CD4-positive, alpha-beta T cell treated with Interleukin-12 subunit alpha and Interleukin-12 subunit beta, for 1 hour (primary cell): Measurements from ENCODE around the gene GOLT1A.
A peak's percentile ranks its signal among the peaks of the same experiment; 100 is the strongest.

ENCODE experiments used
- DNase-seq: peaks from one replicate; pipeline ENCODE4 v3.0.0-alpha.2; 2020

GOLT1A gene

GRCh38 chr1:204216880-204217647 lies 3.3 kb upstream of the GOLT1A start:
- no peak for DNase-seq

GRCh38 chr1:204216236-204216635 lies 2.4 kb upstream of the GOLT1A start:
- DNase-seq: no peak

- DNase-seq: no peak
Observed at GRCh38 chr1:204212715-204213114, 1.1 kb downstream of the GOLT1A start.

- DNase-seq: no peak
Observed at GRCh38 chr1:204211046-204211445, 2.7 kb downstream of the GOLT1A start.

GRCh38 chr1:204207136-204207616 lies 6.6 kb downstream of the GOLT1A start:
- peak; percentile 62 for DNase-seq

GRCh38 chr1:204206121-204206520 lies 7.7 kb downstream of the GOLT1A start:
- DNase-seq: no peak

GRCh38 chr1:204205486-204205885 lies 8.3 kb downstream of the GOLT1A start:
- DNase-seq: no peak

- no peak for DNase-seq
Observed at GRCh38 chr1:204204944-204205343, 8.8 kb downstream of the GOLT1A start.

GRCh38 chr1:204203206-204203767 lies 10.5 kb downstream of the GOLT1A start:
- DNase-seq: no peak

- DNase-seq: no peak
Observed at GRCh38 chr1:204202481-204202880, 11.3 kb downstream of the GOLT1A start.

- DNase-seq: no peak
Observed at GRCh38 chr1:204201348-204202040, 12.3 kb downstream of the GOLT1A start.

GRCh38 chr1:204199579-204199978 lies 14.2 kb downstream of the GOLT1A start:
- DNase-seq: no peak

GRCh38 chr1:204198348-204199340 lies 15.1 kb downstream of the GOLT1A start:
- no peak for DNase-seq

- DNase-seq: no peak
Observed at GRCh38 chr1:204197068-204197467, 16.7 kb downstream of the GOLT1A start.

- no peak for DNase-seq
Observed at GRCh38 chr1:204196068-204196795, 17.6 kb downstream of the GOLT1A start, which contains the start of gene KISS1. Gene KISS1, minus strand, starts transcription at chr1:204196491. Its CDS starts 3,615 bp downstream, at chr1:204192876.

- DNase-seq: no peak
Observed at GRCh38 chr1:204194771-204195170, 19.0 kb downstream of the GOLT1A start.

- DNase-seq: no peak
Observed at GRCh38 chr1:204194080-204194479, 19.7 kb downstream of the GOLT1A start.

- DNase-seq: no peak
Observed at GRCh38 chr1:204192589-204193352, 21.0 kb downstream of the GOLT1A start.

- no peak for DNase-seq
Observed at GRCh38 chr1:204192046-204192445, 21.7 kb downstream of the GOLT1A start.

GRCh38 chr1:204191456-204191855 lies 22.3 kb downstream of the GOLT1A start:
- DNase-seq: no peak
